Measurements from ENCODE around the gene IPCEF1. TPM values are rescaled to one million over a fixed set of nuclear protein-coding genes. Genes with fewer than 3 reads are reported as not detected.

Gene IPCEF1
- total and polyA plus RNA-seq, 7 donors: 0.03 to 0.46 (median 0.24) TPM

DNA sequence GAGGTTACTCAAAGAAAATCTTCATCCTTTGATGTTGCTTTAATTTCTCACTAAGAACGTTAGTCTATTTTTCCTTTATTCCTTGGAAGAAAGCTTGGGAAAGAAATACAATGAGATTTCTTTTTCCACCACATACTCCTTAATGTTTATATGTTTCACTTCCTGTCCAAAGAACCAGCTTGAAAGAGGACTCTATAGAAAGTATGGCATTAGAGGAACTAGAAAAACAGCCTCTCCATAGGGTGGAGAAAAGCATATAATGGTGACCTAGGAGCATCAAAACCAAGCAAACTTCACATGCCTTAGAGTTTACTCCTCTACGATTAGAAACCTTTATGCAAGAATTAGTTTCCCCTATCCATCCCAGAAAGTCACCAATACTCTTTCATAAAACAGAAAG, 186.5 kb downstream of the IPCEF1 start:
- TF ChIP-seq, protein P1, sequence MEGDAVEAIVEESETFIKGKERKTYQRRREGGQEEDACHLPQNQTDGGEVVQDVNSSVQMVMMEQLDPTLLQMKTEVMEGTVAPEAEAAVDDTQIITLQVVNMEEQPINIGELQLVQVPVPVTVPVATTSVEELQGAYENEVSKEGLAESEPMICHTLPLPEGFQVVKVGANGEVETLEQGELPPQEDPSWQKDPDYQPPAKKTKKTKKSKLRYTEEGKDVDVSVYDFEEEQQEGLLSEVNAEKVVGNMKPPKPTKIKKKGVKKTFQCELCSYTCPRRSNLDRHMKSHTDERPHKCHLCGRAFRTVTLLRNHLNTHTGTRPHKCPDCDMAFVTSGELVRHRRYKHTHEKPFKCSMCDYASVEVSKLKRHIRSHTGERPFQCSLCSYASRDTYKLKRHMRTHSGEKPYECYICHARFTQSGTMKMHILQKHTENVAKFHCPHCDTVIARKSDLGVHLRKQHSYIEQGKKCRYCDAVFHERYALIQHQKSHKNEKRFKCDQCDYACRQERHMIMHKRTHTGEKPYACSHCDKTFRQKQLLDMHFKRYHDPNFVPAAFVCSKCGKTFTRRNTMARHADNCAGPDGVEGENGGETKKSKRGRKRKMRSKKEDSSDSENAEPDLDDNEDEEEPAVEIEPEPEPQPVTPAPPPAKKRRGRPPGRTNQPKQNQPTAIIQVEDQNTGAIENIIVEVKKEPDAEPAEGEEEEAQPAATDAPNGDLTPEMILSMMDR (IDR thresholded peaks at IDR 0.05): no peak
- Histone ChIP-seq H3K27me3 (ENCODE audit: insufficient read depth in 3 of 3, low read length in 2 of 3) (no peaks in the 10 kb centered on the region), H3K9me3 (peaks cover 6% of the 10 kb centered on the region), H3K4me3 (no peak overlapping the region), H3K27ac (no peak overlapping the region), H3K4me1 (no peaks in the 10 kb centered on the region), H3K36me3 (ENCODE audit: insufficient read depth in 1 of 2, low read depth in 1 of 2) (no peaks in the 10 kb centered on the region)
- intact Hi-C loops (cut with DNase I): no loop called here
- DNase-seq (no peak), ATAC-seq (no peak)
- 69 to 80% (median 77%) methylated on average over 2 of the region's 2 CpGs for WGBS, 3 donors

DNA sequence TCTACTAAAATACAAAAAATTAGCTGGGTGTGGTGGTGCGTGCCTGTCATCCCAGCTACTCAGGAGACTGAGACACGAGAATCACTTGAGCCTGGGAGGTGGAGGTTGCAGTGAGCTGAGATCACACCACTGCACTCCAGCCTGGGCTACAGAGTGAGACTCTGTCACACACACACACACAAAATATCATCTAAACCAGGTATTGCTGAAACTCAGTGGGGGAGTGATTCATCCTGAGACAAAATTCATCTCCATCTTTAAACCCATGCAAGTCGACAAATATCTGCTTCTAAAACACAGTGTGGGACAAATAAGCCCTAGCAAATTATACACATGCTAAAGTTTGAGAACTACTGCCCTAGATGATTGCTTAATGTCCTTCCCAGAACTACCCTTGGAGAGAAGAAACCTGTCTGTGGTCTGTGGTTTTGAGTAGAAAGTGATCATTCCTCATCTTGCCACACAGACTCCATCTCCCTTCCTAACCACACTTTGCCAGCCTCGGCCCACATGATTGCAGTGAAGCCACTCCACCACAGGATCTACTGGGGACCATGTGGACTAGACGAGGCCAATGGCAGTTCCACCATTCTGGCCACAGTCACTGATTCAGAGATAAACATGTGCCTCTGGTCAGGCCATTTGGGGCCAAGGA, 187.3 kb downstream of the IPCEF1 start:
- DNase-seq (no peak), ATAC-seq (no peak)
- intact Hi-C loops (cut with DNase I): no loop called here
- Histone ChIP-seq H3K36me3 (ENCODE audit: insufficient read depth in 1 of 2, low read depth in 1 of 2) (no peaks in the 10 kb centered on the region), H3K27me3 (ENCODE audit: insufficient read depth in 3 of 3, low read length in 2 of 3) (no peaks in the 10 kb centered on the region), H3K27ac (no peak overlapping the region), H3K4me3 (no peak overlapping the region), H3K9me3 (peaks cover 6% of the 10 kb centered on the region), H3K4me1 (no peaks in the 10 kb centered on the region)
- WGBS, 3 donors: 88 to 95% (median 91%) methylated on average over 5 of the region's 5 CpGs
- TF ChIP-seq, protein P1 (IDR thresholded peaks at IDR 0.05): no peak

DNA sequence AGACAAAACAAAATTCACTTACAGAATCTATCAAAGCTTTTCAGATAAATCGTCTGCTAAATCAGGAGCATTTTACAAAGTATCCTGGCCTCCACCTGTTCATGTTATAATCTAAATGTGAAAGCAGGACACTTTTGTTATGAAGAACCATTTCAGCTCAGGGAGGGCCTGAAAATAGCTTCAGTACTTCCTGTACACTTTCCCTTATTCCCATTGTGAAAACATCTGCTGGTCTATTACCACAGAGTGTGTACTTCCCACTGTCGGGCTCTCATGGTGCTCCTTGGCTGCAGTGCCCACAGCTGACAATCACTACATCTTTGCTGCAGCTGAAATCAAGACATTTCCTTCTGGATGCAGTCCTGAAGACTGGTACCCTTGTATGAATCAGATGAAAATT, 189.5 kb downstream of the IPCEF1 start:
- no peaks in the 10 kb centered on the region for H3K36me3 ChIP-seq (ENCODE audit: insufficient read depth in 1 of 2, low read depth in 1 of 2)
- WGBS, 3 donors: 35 to 49% (median 48%) methylated on average over 2 of the region's 2 CpGs
- H3K9me3 ChIP-seq: peaks cover 6% of the 10 kb centered on the region
- no peaks in the 10 kb centered on the region for H3K27me3 ChIP-seq (ENCODE audit: insufficient read depth in 3 of 3, low read length in 2 of 3)
- TF ChIP-seq, protein P1 (IDR thresholded peaks at IDR 0.05): no peak
- H3K4me3 ChIP-seq: no peak overlapping the region
- H3K4me1 ChIP-seq: no peaks in the 10 kb centered on the region
- H3K27ac ChIP-seq: no peak overlapping the region
- DNase-seq: no peak
- intact Hi-C loops (cut with DNase I): no loop called here
- no peak for ATAC-seq

DNA sequence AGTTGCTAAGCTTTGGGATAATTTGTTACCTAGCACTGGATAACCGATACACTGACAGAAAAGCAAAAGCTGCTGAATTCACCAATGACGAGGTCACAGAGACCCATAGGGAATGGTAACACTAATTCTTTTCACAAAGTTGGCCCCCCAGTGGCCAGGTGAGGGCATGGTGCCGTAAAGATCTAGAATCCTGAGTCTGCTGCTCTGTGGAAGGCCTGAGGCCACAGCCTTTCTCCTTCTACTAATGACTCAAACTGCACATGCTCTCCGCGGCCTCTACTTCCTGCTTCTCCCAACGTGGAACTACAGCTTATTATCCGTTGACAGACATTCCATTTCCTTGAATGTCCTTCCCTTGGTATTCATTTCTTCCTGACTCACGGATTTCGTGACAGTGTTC, 190.5 kb downstream of the IPCEF1 start:
- DNase-seq (no peak), ATAC-seq (no peak)
- intact Hi-C loops (cut with DNase I): no loop called here
- Histone ChIP-seq H3K9me3 (peaks cover 6% of the 10 kb centered on the region), H3K27ac (no peak overlapping the region), H3K4me3 (no peak overlapping the region), H3K36me3 (ENCODE audit: insufficient read depth in 1 of 2, low read depth in 1 of 2) (no peaks in the 10 kb centered on the region), H3K27me3 (ENCODE audit: insufficient read depth in 3 of 3, low read length in 2 of 3) (no peaks in the 10 kb centered on the region), H3K4me1 (no peaks in the 10 kb centered on the region)
- TF ChIP-seq, protein P1 (IDR thresholded peaks at IDR 0.05): no peak
- WGBS, 3 donors: 80 to 92% (median 90%) methylated on average over 9 of the region's 9 CpGs

DNA sequence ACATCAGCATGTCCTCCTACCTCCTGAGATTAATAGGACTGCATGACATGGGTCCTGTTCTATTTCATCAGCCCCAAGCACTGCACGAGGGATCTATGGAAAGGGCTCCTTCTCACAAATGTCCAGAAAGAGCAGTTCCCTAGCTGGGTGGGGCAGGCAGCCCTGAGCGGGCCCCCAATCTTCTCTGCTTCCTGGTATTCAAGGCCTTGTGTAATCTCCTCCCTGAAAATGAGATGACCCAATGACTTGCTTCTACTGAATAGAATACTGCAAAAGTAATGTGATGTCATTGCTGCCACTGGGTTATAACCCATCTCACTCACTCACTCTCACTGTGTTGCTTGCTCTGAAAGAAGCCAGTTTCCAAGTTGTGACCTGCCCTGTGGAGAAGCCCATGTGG, 191.1 kb downstream of the IPCEF1 start:
- no peaks in the 10 kb centered on the region for H3K36me3 ChIP-seq (ENCODE audit: insufficient read depth in 1 of 2, low read depth in 1 of 2)
- no peak for DNase-seq
- H3K4me3 ChIP-seq: no peak overlapping the region
- H3K4me1 ChIP-seq: no peaks in the 10 kb centered on the region
- no peaks in the 10 kb centered on the region for H3K27me3 ChIP-seq (ENCODE audit: insufficient read depth in 3 of 3, low read length in 2 of 3)
- no peak overlapping the region for H3K27ac ChIP-seq
- H3K9me3 ChIP-seq: peaks cover 6% of the 10 kb centered on the region
- WGBS, 3 donors: 77 to 81% (median 79%) methylated on average over 2 of the region's 2 CpGs
- intact Hi-C loops (cut with DNase I): no loop called here
- TF ChIP-seq, protein P1 (IDR thresholded peaks at IDR 0.05): no peak
- no peak for ATAC-seq
